HG03066 (cell line): Measurements from ENCODE around the gene ZSCAN9.

Experiments
- ATAC-seq: cut with Tn5 transposase; IDR thresholded peaks from one replicate; pipeline ENCODE4 v1.9.1; 2021; ENCODE audit warnings: low read depth; ENCODE audit not compliant: unreplicated experiment

ZSCAN9 gene

GRCh38 chr6:28266563-28266961 is 41.5 kb downstream of the ZSCAN9 start:
- no peak for ATAC-seq

GRCh38 chr6:28266962-28267694 is 42.1 kb downstream of the ZSCAN9 start, which contains the start of gene ZSCAN26:
Gene ZSCAN26, plus strand, starts transcription at chr6:28267143. Its CDS starts 4,777 bp downstream, at chr6:28271920.
- ATAC-seq = peak; percentile 86

DNA sequence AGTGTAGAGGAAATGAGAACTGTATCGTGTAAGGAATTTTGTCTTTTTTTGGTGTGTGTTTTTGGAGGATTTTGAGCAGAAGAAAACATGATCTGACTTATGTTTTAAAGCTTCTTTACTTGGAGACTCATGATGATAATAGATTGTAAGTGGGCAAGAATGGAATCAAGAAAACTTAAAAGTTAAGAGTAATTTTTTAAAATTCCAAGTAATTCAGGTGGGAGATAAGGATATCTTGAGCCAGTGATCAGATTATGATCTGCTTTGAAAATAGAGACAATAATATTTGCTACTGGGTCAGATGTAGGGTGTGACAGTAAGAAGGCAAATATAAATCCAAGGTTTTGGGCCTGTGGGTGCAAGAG is 42.6 kb downstream of the ZSCAN9 start:
- ATAC-seq = no peak

- no peak for ATAC-seq
Measured at GRCh38 chr6:28269492-28269891, 44.4 kb downstream of the ZSCAN9 start.

DNA sequence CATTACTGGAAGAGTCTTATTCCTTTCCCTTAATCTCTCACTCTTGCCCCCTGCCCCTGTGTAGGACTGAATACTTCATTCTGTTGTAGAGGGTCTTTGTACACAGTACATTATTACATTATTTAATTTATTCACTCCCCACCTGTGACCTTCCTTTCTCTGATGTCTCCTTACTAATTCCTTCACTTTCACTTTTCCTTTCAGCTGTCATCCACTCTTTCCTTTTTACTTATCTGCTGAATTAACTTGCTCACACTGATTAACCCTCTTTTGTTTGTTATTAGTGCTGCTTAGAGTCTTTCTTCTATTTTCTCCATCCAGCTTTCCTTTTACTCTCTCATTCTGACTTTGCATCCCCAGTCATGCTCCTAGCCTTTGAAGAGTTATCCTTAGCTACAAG is 49.8 kb downstream of the ZSCAN9 start:
- no peak for ATAC-seq

DNA sequence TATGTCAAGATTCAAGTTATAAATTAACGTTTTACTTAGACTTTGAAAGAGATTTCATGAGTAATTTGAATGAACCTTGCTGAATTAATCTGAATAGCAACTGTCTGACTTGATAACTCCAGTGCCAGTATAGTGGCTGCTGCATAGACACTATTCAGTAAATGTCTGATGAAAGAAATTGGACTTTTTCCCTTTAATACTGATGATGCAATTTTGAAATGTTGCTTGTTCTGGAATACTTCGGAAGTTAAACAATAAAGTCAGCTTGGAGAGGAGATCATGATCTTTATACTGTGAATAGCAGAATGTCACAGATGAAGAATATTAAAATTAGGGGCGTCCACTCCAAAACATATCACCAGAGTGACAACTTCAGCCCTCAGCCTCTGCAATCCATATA is 52.7 kb downstream of the ZSCAN9 start:
- no peak for ATAC-seq

DNA sequence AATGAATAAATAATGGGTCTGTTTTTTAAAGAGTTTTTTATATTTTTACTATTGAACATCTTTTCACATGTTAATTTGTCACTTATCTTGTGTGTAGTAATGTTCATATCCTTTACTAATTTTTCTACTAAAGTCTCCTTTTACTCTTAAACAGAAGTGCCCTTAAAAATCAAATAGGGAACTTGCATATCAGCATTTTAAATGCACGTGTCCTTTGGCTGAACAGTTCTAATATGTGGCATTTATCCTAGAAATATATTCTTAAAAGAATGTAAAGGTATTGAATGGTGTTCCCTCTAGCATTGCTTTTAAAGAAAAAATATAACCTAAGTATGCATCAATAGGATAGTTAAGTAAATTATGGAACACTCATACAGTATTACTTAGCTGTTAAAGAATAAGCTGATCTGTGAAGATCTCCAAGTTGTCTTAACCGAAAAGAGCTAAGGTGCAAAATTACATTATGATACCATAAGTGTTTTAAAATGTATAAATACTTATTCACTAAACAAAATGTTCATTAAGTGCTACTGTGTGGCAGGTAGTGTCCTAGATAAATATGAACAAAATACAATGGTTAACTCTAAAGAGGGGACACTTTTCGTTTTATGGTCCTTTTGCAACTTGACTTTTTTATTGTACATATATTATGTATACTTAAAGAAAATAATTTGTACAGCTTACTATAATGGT is 55.7 kb downstream of the ZSCAN9 start:
- no peak for ATAC-seq

GRCh38 chr6:28281288-28282064 is 56.4 kb downstream of the ZSCAN9 start, which contains the start of gene PGBD1:
Gene PGBD1, plus strand, starts transcription at chr6:28281572. Its CDS starts 2,242 bp downstream, at chr6:28283814.
- no peak for ATAC-seq

DNA sequence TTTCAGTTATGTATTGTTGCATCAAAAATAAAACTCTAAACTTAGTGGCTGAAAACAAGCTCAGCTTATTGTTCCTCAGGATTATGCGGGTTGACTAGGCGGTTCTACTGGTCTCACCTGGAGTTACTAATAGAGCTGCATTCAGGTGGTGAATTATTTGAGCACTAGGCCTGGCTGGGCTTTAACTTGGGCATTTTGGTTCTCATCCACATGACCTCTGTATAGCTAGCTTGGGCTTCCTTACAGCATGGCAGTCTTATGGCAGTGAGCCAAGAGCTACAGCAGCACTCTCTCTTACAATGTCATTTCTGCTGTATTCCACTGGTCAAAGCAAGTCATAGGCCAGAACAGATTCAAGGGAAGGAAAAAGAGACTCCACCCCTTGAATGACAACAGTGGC is 57.9 kb downstream of the ZSCAN9 start:
- ATAC-seq = no peak
